ENCODE data around the gene DFFB.

The DFFB gene

DNA sequence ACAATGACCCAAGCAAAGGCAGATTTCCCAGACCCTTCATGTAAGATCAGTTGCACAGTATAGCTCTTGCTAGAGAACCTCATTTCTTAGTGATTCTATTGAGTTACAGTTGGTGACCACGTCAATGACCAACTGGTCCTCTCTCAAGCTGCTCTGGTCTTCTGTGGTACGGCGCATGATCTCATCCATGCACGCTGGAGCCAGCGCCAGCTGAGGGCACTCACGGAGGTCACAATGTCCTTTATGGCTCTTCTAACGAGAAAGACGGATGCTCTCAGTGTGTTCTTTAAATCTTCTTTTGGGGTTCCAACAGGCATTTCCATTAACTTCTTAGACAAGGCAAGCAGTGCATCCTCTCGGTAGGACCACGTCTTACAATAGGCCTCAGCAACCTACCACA, 22.6 kb upstream of the DFFB start:
- DNase-seq, result no peak

DNA sequence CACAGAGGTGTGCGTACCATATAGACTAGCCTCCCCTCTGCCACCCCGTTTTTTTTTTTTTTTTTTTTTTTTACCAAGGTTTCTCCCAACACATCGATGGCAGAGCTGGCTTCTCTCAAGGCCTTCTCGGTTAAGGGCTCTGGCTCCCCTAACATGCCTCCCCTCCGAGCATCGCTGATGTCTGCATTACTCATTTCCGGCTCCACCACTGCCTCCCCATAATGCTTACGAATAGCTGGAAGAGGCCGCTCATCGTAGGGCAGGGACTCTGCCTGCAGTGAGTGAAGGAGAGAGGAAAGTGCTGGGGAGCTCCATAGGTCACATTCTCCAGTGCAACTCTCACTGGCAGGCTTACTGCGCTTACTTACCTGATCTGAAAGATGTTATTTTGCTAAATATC, 20.9 kb upstream of the DFFB start:
- no peak for DNase-seq

DNA sequence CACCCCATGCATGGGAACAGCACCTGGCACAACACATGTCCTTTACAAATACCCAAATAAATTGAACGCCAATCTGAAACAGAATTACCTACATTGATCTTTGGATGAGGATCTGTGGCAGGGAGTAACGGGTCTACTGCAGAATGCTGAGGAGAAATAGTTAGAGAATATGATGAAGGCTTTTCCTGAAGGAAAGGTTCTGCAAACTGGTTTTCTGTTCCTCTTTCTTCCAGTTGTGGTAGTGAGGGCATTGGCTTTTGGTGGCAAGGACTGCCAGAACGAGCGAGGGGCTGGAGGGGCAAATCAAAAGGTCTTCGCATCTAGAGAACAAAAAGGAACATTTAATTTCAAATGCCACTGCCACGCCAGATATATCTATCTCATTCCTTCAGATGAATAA, 20.1 kb upstream of the DFFB start:
- DNase-seq, result no peak

DNA sequence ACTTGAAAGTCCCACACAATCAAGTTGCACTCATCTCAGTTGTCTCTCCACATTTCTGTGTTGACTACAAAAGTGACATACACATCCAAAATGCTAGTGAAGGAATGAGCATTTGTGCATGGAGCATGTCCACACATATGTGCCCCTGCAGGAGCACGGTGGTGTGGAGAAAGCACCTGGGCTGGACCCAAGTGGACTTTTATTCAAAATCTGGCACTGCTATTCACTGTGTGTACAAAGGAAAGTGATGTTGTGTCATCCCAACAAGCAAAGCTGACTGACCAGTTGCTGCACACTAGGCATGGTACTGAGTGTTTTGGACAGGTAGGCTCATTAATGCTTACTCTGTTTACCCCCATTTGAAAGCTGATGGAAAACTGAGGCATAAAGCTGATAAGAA, 19.6 kb upstream of the DFFB start:
- no peak for DNase-seq

DNA sequence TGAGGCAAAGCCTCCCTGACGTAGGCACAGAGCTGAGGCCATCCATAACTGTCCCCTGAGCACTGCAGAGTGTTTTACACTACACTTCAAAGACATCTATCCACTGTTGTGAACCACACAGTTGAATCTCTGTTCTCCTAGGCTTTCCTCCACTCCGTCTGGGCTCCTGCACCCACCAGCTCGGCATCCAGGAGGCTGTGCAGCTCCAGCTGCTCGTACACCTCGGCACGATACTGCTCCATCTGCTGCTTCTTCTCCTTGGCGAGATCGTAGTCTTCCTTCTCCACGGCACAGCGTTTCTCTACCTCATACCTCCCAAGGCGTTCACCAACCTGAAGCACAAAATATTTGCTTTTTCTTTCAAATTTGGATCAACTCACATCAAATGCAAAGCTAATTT, 18.5 kb upstream of the DFFB start:
- no peak for DNase-seq

DNA sequence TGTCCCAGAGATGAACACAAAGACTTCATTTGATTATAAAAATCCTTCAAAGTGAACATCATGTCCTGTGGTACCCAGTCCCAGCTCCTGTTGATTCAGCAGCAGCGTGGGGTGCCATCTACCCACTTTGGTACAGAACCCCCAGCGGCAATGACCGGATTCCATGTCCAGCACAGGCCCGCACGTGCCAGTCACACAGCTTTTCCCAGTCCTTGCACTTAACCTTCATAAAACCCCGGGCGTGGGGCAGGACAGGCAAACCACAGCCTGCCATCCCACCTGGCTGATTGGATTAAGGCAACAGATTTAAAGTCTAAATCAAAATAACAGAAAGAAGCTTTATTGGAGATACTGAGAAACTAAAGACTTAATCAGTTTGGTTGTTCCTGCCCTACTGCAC, 15.8 kb upstream of the DFFB start:
- DNase-seq, result no peak

DNA sequence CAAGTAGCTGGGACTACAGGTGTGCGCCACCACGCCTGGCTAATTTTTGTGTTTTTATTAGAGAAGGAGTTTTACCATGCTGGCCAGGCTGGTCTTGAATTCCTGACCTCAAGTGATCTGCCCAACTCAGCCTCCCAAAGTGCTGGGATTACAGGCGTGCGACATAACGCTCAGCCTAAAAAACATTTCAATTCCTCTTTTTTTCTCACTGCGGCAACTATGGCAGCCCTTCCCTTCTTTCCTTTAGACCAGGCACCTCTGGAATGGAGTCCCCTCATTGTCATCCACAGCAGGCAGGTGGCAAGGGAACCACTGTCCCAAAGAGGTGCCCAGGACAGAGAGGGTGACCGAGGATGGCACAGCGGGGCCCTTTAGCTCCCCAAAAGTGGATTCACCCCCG, 14.4 kb upstream of the DFFB start:
- no peak for DNase-seq

DNA sequence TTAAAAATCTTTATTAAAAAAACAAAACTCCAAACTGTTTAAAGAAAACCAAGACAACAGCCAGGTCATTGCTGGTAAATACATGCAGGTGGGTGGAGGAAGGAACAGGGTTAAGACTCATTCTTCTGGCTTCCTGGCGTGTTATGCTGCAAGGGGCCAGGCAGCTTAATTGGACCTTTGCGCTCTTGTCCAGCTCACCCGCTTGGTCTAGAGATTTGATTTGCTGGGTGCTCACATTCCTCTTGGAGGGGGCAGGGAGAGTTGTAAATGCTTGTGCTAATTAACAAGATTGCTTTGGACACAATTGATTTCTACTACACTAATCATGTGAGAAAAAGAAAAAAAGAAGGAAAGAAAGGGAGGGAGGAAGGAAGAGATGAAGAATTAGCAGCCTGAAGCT, 10.7 kb upstream of the DFFB start:
- no peak for DNase-seq

DNA sequence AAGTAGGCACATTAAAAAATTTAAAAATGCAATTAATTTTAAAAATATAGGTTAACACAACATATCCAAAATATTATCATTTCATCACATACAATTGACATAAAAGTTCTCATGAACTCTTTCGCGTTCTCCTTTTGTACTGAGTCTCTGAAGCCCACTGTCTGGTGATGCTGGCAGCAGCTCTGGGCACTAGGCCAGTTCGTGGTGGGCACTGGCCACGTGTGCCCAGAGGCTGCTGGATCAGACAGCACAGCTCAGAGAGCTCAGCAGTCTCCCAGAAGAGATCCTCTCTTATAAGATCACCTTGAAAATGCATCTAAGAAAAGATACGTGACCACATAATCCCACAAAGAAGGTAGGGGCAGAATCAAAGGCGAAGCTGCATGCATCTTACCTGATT, 10.2 kb upstream of the DFFB start:
- DNase-seq, result no peak

DNA sequence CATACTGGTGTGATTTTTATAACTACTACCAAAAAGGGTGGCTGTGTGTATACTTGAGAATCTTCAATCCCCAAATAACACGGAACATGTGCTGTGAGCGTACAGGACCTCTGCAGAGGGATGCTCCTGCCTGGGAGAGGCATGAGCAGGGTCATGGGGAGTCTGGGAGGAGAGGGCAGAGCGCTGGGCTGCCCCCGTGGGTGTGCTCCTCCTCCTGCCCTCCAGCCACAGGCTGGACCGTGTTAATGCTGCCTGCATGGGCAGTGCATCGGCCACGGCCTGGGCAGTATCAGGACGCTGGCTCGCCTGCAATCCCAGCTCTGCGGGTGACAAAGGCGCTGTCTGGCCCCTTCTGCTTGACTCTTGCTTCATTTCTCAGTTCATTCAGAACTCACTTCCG, 6.4 kb upstream of the DFFB start:
- no peak for DNase-seq

DNA sequence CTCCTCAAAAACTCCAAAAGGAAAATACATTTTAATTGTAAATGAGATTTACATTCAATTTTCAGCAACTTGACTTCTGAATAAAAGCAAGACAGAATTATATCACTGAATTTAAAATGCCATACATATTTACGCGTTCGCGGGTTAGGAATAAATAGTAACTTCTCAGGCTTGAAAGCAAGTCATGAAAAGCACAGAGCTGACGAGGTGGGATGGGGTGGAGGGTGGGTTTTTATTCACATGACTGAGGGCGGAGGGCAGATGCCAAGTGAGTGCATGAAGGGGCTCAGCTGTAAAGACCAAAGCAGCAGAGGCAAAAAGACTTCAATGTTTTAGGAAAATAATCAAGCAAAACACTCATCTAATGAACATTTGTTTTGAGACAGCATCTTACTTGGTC, 6.0 kb upstream of the DFFB start:
- no peak for DNase-seq

DNA sequence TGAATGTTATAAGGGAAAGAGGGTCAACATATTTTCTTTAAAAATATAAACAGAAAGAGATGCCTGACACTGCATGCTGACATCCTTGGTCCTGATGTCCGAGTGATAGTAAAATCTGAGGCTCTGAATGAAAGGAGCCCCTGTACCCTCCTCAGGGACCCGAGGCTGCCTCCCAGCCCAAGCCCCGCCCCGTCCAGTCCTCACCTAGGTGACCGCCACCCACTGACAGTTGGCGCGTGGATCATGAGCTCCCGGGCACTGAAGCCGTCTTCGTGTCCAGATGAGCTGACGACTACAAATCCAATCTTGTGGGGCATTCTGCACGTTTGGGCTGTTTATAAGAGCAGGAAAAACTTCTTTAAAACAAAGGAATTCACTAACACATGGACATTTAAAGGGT, 5.2 kb upstream of the DFFB start:
- DNase-seq, result no peak

DNA sequence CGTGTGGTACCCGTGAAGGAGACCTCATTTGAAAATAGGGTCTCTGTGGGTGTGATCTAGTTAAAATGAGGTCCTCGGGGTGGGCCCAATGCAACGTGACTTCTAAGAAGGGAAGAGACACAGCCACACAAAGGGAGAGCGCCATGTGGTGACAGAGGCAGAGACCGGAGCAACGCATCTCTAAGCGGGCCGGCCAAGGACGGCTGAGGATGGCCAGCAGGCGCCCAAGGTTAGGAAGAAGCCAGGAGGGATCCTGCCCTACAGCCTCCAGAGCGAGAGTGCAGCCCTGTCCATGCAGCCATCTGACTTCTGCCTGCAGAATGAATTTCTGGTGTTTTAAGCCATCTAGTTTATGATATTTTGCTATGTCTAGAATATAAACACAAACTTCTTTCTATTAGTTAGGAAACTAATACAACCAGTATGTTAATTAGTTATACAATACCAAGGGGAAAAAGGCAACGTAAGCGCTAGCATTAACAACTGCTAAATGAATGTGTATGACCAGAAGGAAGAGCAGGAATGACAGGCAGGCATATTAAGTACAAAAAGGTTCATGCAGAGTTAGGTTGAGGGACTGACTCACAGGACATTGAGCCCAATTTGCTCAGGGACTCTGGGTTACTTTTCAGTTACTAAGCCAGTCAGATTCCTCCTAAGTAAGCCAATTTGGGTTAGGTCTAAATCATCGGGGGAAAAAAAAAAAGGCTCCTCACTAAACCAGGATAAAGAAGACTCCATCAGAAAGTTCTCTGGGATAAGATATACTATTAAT, 4.4 kb upstream of the DFFB start:
- DNase-seq, result no peak

DNA sequence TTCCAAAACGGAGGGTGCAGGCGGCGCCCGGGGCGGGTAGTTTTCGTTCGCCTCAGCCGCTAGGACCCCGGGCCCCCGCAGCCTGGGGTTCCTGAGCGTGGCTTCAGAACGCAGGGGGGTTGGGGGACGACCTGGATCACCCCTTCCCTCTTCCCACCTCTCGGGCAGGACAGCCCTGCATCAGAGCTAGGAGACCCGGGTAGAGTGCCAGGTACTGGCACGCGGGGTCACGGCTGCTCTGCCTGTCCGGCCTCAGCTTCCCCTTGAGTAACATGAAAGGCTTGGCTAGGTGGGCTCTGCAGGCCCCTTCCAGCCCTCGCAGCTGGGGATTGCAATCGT, 484 bp downstream of the DFFB start:
- DNase-seq, result no peak

DNA sequence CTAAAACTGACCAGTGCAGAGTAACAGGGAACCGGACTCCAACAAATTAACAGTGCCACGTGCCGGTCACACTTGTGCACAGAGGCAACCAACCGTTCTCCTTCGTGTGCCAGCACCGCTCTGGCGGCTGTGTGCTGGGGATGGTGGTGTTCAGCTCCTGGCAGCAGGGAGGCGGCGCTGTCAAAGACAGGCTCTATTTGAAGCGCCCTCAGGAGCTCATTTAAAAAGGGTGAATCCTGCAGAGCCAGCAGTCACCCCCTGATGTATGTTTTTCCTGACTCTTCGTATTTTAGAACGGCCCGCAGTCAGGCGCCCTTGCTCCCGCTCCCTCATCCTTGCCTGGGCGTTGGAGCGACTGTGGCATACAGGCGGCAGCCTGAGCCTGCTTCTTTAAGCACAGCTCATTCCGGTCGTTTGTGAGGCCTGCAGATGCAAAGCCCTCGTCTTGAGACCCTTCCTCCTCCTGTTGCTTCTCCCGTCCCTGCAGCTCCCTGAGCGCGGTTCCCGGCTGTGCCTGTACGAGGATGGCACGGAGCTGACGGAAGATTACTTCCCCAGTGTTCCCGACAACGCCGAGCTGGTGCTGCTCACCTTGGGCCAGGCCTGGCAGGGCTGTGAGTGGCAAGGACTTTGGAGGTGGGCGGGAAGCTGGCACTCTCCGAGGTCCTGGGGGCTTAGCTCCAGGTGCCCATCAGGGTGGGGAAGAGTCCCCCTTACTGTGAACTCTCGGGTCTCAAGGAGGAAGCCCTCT, 1.1 kb downstream of the DFFB start:
- no peak for DNase-seq

DNA sequence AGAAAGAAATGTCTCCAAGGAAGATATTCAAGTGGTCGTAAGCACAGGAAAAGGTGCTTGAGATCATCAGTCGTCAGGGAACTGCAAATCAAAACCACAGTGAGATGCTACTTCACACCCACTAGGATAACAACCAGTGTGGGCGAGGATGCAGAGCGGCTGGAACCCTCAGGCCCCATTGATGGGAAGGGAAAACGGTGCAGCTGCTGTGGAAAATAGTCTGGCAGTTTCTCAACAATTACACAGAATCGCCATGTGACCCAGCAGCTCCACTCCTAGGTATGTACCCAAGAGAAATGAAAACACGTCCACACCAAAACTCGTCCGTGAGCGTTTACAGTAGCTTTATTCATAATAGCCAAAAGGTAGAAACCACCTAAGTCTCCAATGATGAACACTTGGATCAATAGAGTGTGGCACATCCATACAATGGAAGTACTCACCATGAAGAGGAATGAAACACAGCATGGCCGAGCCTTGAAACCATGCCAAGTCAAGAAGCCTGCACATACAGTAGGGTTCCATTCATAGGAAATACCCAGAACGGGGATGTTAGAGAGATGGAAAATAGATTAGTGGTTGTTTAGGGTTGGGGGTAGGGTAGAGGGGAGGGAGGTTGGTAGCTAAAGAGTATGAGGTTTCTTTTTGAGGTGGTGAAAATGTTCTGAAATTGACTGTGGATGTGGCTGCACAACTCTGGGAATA, 6.1 kb downstream of the DFFB start:
- no peak for DNase-seq

DNA sequence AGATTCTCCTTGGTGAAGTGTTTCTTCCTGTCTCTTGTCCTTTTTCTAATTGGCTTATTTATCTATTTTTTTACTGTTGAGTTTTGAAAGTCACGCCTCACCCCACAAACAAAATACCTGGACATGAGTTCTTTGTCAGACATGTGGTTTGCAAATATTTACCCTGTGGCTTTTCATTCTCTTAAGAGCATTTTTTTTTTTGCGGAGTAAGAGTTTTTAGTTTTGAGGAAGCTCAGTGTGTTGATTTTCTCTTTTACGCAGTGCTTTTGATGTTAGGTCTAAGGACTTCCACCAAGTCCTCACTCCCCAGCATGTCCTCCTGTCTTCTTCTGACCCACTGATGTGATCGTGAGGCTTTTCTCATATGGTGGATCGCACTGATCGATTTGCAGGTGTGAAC, 7.6 kb downstream of the DFFB start:
- no peak for DNase-seq

DNA sequence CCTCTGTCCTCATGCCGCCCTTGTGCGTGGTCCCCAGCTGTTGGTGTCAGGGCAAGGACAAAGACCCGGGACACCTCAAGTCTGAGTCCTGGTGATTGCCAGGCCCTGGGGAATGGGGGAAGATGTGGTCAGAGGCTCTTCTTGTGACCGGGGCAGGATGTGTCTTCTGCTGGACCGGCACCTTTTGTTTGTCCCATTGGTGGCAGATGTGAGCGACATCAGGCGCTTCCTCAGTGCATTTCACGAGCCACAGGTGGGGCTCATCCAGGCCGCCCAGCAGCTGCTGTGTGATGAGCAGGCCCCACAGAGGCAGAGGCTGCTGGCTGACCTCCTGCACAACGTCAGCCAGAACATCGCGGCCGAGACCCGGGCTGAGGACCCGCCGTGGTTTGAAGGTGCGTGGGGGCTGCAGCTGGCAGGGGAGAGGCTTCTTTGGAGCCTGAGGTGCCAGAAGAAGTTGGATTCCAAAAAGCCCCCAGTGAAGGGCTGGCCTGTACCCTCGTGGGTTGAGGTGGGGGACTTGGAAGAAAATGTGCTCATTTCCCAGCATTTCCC, 8.4 kb downstream of the DFFB start:
- DNase-seq, result no peak

DNA sequence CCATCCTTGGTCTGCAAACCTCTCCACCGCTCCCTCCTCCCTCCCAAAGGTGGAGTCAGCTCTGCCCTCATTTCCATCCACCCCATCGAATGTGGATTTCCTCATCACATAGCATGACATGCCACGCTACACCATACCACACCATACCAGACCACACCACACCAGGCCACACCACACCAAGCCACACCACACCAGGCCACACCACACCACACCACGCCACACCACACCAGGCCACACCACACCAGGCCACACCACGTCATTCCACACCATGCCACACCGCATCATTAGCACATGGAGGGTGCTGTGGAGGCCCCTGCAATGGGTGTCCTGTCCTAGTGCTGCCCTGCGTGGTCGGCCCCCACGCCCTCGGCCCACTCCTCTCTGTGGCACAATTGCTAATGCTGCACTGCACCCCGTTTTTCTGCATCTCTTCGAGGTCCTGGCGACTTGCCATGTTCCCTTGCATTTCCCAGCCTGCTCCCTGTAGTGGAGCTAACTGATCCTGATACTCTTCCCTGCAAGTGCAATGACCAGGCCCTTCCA, 11.3 kb downstream of the DFFB start:
- no peak for DNase-seq

DNA sequence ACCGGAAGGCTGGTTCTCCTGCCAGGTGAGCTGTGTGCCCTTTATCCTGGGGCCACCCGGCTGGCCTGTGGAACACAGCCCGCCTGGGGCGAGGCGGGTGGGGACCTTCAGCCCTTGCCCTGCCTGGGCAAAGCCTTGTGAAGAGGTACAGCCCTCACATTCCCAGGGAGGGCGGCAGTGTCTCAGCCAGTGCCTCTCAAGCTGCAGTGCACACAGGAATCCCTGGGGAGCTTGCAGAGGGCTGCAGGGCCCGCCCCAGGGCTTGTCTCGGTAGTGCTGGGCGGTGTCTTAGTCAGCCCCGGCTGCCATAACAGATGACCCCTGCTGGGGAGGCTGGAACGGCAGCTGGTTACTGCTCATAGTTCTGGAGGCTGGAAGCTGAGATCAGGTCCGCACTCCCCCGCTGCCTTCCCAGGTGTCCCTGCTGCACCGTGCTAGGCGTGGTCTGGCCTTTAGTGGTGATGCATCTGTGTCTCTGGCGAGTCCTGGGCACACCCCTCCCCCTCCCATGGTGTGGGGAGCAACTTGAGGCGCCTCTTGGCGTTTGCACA, 12.6 kb downstream of the DFFB start:
- no peak for DNase-seq

DNA sequence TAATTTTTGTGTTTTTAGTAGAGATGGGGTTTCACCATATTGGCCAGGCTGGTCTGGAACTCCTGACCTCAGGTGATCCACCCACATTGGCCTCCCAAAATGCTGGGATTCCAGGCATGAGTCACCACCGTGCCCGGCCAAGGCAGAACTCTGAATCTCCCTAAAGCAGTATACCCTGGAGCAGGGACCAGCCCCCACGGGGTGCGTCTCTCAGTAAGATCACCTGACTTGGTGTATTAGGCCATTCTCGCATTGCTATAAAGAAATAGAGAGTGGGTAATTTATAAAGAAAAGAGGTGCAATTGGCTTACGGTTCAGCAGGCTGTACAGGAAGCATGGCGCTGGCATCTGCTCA, 14.2 kb downstream of the DFFB start:
- DNase-seq, result no peak

DNA sequence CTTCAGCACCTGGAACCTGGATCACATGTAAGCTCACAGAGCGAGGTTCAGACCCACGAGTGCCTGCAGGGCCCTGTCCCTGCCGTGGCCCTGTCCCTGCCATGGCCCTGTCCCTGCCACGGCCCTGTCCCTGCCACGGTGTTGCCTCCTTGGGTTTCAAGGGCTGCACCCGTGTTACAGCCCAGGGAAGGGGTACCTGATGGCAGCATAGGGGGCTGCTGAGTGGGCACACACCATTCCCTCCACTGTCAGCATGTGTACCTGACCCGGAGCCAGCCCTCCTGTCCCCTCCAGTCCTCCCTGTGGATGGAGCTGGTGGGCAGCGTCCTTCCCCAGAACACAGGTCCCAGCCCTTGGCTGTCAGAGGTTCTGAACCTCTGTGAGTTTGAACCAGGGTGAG, 15.3 kb downstream of the DFFB start:
- no peak for DNase-seq

DNA sequence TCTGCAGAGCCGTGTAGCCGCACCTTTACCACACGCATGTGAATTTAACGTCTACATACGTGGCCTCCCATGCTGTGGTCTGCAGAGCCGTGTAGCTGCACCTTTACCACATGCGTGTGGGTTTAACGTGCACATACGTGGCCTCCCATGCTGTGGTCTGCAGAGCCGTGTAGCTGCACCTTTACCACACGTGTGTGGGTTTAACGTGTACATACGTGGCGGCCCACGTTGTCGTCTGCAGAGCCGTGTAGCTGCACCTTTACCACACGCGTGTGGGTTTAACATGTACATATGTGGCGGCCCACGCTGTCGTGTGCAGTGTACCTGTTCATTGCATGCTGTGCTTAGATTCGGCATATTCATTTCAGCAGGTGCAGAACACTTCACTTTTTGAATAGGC, 17.5 kb downstream of the DFFB start:
- no peak for DNase-seq

DNA sequence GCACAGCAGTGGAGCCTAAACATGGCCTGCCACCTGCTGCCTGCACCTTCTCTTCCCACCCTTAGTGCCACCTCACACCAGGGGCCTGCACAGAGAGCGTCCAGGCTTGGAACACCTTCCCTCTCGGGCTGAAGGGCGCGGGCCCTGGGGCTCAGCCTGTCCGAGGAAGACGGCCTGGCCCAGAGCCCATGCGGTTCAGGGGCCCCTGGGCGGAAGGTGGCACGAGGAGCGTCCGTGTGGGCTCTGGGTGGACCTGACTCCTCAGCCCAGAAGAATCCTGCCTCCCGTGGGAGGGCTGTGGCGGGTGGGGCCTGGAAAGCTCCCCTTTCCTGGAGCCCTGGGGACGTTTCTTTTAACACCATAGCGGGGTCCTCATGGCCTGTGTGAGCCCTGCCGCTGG, 19.4 kb downstream of the DFFB start:
- no peak for DNase-seq
